Fibroblast of lung (primary cell): ENCODE measurements around the gene PHF1.

Source experiments
- EZH2 ChIP-seq: IDR thresholded peaks from 2 replicates; pipeline ENCODE4 v1.5.1; 2012; ENCODE audit warnings: low read length, control low read depth, mild to moderate bottlenecking; ENCODE audit errors: missing control alignments
- TF ChIP-seq, protein P1 (sequence below), 2 donors: IDR thresholded peaks in 1 of 2; conservative IDR thresholded peaks in 1 of 2; 1 replicate in 1 of 2; 2 replicates in 1 of 2; pipeline ENCODE4 v1.5.1; 2011 to 2012; ENCODE audit warnings: low read length in 2 of 2, control low read depth in 1 of 2, inconsistent platforms in 1 of 2, low read depth in 1 of 2, mild to moderate bottlenecking in 1 of 2

DNA sequence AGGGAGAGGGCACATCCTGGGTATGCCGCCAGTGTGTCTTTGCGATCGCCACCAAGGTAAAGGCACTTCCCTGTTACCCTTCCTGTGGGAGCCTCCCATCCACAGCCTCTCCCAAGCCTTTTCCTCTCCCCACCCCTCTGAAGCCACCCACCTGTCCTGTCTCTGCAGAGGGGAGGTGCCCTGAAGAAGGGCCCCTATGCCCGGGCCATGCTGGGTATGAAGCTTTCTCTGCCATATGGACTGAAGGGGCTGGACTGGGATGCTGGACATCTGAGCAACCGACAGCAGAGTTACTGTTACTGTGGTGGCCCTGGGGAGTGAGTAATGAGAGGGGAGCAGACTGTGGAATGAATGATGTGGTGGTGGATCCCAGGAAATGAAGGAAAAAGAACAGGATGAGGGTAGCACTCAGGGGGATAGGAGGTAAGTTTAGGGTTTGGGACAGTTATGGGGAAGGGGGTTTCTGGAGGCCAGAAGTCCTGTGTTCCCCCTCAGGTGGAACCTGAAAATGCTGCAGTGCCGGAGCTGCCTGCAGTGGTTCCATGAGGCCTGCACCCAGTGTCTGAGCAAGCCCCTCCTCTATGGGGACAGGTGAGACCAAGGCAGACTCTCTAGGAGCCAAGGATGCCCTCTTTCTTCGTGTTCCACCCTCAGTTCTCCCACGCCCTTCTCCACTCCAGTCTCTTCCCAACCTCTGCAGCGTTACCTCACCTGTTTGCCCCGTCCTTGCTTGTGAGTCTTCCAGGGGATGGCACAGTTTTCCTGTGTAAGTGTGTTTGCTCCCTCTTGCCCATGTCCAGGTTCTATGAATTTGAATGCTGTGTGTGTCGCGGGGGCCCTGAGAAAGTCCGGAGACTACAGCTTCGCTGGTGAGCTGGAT, 2.7 kb downstream of the PHF1 start:
- TF ChIP-seq, protein P1, sequence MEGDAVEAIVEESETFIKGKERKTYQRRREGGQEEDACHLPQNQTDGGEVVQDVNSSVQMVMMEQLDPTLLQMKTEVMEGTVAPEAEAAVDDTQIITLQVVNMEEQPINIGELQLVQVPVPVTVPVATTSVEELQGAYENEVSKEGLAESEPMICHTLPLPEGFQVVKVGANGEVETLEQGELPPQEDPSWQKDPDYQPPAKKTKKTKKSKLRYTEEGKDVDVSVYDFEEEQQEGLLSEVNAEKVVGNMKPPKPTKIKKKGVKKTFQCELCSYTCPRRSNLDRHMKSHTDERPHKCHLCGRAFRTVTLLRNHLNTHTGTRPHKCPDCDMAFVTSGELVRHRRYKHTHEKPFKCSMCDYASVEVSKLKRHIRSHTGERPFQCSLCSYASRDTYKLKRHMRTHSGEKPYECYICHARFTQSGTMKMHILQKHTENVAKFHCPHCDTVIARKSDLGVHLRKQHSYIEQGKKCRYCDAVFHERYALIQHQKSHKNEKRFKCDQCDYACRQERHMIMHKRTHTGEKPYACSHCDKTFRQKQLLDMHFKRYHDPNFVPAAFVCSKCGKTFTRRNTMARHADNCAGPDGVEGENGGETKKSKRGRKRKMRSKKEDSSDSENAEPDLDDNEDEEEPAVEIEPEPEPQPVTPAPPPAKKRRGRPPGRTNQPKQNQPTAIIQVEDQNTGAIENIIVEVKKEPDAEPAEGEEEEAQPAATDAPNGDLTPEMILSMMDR (conservative IDR thresholded peaks at IDR 0.05 in 1 of 2, IDR thresholded peaks at IDR 0.05 in 1 of 2; ENCODE audit: low read depth in 1 of 2, low read length in 2 of 2), result no peak
- TF ChIP-seq EZH2, result no peak
